ENCODE results near the gene DNA2. TPM values are rescaled to one million over a fixed set of nuclear protein-coding genes. Genes with fewer than 3 reads are reported as not detected.
"Not testable (repeated sequence)": the region's sequence is repeated elsewhere in the genome, so short reads cannot be mapped to it uniquely, and the experiment has no call there.

DNA2 gene, protein sequence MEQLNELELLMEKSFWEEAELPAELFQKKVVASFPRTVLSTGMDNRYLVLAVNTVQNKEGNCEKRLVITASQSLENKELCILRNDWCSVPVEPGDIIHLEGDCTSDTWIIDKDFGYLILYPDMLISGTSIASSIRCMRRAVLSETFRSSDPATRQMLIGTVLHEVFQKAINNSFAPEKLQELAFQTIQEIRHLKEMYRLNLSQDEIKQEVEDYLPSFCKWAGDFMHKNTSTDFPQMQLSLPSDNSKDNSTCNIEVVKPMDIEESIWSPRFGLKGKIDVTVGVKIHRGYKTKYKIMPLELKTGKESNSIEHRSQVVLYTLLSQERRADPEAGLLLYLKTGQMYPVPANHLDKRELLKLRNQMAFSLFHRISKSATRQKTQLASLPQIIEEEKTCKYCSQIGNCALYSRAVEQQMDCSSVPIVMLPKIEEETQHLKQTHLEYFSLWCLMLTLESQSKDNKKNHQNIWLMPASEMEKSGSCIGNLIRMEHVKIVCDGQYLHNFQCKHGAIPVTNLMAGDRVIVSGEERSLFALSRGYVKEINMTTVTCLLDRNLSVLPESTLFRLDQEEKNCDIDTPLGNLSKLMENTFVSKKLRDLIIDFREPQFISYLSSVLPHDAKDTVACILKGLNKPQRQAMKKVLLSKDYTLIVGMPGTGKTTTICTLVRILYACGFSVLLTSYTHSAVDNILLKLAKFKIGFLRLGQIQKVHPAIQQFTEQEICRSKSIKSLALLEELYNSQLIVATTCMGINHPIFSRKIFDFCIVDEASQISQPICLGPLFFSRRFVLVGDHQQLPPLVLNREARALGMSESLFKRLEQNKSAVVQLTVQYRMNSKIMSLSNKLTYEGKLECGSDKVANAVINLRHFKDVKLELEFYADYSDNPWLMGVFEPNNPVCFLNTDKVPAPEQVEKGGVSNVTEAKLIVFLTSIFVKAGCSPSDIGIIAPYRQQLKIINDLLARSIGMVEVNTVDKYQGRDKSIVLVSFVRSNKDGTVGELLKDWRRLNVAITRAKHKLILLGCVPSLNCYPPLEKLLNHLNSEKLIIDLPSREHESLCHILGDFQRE
- total RNA-seq, result 10 to 100 TPM; 45.7 to 49.7 TPM

DNA sequence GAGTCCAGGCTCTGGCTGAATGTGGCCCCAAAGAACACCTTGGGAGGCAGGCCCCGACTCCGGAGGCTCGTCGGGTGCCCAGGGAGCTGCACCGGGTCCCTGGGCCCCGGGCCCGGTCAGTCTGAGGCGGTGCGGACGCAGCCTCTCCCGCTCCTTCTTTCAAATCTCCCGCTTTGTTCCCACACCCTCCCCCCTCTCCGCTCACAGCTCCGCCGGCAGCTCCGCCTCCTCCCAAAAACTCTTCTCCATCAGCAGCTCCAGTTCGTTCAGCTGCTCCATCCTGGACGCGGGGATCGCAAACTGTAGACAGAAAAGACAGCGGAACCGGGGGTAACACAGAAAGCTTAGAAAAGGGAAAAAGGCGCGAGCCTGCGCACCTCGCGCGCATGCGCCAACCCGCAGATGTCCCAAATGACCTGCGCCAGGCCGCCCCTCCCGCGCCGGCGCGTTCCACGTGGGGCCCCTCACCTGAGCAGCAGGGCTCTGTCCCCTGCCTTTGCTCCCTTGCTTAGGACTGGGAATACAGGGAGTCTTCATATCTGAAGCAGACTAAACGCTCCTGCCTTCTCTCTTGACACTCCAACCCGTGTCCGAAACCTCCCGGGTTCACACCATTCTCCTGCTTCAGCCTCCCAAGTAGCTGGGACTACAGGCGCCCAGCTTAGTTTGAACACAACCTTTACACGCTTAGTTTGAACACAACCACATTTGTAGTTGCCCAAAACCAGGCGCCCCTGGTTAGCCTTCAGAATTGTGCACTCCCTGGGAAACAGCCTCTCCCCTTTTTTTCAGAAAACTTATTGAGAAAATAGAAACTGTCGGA, at the start of gene DNA2:
DNA2 (minus strand) TSS at position 388 of the 823 bp plus-strand sequence; CDS start at position 279, 109 bp downstream.
- ChIA-PET CTCF (no interaction called here), POLR2A (interaction anchor here (0.6 kb wide), 1 partner anchor 100 kb away, joined by 4 read pairs; no protein-coding TSS in a partner anchor)

DNA sequence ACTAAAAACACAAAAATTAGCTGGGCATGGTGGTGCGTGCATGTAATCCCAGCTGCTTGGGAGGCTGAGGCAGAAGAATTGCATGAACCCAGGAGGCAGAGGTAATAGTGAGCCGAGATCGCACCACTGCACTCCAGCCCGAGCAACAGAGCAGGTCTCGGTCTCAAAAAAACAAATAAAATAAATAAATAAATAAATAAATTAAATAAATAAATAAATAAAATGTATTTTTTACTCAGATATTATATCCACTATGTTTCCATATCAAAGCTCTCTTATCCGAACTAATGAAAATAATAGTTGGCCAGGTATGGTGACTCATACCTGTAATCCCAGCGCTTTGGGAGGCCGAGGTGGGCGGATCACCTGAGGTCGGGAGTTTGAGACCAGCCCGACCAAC, 46.8 kb upstream of the DNA2 start:
- CTCF ChIA-PET, POLR2A ChIA-PET: not testable (repeated sequence)

DNA sequence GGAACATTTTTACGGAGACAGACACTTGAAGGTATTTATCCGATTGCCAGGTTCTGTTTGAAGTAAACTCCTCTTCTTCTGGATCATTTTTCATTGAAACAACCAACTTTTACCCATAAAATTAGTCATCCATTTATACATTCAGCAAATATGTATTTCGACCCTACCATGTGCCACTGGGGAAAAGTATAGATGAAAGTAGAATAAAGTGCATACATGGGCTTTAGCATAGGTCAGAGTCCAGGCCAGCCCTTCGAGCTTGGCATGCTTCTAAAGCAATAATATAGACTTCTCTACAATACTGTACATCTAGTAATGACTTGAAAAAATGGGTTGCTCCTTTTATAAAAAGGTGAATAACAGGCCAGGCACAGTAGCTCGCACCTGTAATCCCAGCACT, 45.4 kb upstream of the DNA2 start:
- ChIA-PET CTCF (no interaction called here), POLR2A (no interaction called here)

DNA sequence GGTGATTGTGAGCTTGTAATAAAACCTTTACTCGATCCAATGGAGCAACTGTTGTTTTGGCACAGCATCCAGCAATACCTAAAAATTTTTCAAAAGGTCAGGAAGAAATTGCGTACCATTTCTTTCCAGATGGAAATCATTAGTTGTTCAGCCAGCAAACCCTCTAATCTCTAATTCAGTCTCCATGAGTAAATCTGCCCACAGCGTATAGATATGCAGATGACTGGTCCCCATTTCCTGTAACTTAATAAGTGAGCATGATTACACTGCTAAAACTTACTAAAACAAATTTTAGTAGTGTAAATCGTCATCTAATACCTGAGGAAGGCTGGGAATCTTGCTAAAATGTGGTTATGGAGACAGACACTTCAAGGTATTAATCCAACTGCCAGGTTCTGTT, 45.0 kb upstream of the DNA2 start:
- POLR2A ChIA-PET, result no interaction called here
- CTCF ChIA-PET, result interaction anchor here (0.6 kb wide), 1 partner anchor 22 kb away, joined by 3 read pairs; no protein-coding TSS in a partner anchor

DNA sequence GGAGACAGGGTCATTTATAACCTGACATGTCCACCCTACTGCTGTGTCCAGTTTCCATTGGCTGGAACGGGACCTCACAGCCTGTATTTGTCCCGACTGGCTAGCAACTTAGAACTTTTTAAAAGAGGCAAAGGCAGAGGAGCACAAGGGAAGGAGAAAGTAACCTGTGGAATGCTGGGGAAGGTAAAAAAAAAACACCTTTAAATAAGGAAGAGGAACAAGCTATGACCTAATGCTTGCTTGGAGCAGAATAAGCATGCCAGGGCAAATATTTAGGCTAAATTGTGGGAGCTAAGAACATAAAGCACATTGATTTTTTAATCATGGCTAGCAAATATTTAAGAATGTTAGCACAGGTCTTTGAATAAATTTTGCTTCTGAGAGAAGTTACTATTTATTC, 44.4 kb upstream of the DNA2 start:
- CTCF ChIA-PET, result interaction anchor here (0.6 kb wide), 1 partner anchor 22 kb away, joined by 3 read pairs; no protein-coding TSS in a partner anchor

DNA sequence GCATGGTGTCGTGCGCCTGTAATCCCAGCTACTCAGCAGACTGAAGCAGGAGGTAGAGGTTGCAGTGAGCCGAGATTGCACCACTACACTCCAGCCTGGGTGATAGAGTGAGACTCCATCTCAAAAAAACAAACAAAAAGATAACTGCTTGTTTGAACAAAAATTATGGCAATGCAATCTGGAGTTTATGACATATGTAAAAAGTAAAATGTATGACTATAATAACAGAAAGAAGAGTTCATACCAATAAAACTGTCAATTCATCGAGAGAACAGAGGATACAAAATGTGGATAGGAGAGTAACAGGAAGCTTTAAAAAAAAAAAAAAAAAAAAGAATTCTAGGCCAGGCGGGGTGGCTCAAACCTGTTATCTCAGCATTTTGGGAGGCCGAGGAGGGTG, 36.3 kb upstream of the DNA2 start:
- ChIA-PET POLR2A (no interaction called here), CTCF (no interaction called here)

More for the DNA sequence above, 44.4 kb upstream of the DNA2 start:
- POLR2A ChIA-PET, result not testable (repeated sequence)

DNA sequence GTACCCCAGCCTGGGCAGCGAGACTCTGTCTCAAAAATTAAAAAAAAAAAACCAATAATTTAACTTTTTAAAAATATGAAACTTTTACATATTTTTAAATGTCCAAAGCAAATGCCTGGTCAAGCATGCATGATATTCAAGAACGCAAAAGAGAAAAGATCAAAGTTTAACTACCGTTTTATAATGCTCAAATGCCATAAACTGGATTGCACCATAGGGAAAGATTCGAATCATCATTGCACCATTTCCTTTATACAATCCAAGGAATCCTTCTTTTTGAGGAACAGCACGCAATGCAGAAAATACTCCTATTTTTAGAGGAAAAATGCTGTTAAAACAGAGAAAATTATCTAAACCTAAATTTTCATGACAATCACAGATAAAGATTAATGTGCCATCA, 34.6 kb upstream of the DNA2 start:
- POLR2A ChIA-PET, result no interaction called here
- CTCF ChIA-PET, result no interaction called here

DNA sequence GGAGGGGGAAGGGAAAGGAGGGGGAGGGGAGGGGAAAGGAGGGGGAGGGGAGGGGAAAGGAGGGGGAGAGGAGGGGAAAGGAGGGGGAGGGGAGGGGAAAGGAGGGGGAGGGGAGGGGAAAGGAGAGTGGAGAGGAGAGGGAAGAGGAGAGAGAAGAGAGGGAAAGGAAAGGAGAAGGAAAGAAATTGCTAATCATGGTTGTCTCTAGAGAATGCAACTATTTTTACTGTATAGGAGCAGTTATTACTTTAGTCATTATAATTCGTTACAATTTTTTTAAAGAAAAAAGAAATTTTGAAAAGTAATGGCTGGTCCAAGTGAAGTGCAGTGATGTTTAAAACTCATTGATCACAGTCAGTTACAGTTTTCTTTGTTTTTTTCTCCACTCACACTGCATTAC, 31.1 kb upstream of the DNA2 start:
- CTCF ChIA-PET, result no interaction called here

DNA sequence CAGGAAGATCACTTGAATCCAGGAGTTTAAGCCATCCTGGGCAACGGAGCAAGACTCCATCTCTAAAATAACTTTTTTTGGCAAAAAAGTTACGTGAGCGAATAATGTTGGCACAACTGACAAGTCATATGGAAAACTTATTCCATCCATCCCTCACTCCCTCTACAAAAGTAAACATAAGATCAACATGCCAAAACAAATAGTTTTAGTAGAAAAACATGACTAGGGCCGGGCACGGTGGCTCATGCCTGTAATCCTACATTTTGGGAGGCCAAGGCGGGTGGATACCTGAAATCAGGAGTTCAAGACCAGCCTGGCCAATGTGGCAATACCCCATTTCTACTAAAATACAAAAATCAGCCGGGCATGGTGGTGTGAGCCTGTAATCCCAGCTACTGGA, 29.9 kb upstream of the DNA2 start:
- POLR2A ChIA-PET, result no interaction called here
- CTCF ChIA-PET, result no interaction called here

More for the DNA sequence above, 31.1 kb upstream of the DNA2 start:
- POLR2A ChIA-PET, result no interaction called here

DNA sequence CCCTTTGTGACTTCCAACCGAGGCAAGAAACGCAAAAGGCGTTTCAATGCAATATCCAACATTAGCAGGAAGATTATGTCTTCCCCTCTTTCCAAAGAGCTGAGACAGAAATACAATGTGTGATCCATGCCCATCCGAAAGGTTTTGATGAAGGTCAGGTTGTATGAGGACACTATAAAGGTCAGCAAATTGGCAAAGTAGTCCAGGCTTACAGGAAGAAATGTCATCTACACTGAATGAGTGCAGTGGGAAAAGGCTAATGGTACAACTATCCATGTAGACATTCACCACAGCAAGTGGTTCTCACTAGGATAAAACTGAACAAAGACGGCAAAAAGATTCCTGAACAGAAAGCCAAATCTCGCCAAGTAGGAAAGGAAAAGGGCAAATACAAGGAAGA, 27.8 kb upstream of the DNA2 start:
- ChIA-PET POLR2A (no interaction called here), CTCF (interaction anchor here (0.6 kb wide), 1 partner anchor 416 kb away, joined by 3 read pairs; no protein-coding TSS in a partner anchor)

DNA sequence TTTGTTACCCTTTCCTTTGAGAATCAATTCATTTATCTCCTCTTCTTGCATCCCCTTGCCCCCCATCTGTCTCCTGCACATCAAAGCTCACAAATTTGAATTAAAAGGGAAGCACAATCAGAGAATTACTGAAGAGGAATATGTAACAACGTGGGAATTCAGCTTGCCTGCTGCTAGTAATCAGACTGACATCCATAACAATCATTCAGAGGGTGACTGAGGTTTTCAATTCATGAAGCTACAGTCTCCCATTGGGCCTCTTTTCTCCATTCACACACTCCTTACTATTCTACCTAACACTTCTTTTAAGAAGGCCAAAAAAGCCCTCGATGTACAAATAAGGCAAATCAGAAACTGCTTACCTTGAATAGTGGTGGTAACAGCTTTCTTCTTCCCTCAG, 24.3 kb upstream of the DNA2 start:
- POLR2A ChIA-PET, result no interaction called here
- CTCF ChIA-PET, result interaction anchor here (0.7 kb wide), 1 partner anchor 115 kb away, joined by 3 read pairs; no protein-coding TSS in a partner anchor

DNA sequence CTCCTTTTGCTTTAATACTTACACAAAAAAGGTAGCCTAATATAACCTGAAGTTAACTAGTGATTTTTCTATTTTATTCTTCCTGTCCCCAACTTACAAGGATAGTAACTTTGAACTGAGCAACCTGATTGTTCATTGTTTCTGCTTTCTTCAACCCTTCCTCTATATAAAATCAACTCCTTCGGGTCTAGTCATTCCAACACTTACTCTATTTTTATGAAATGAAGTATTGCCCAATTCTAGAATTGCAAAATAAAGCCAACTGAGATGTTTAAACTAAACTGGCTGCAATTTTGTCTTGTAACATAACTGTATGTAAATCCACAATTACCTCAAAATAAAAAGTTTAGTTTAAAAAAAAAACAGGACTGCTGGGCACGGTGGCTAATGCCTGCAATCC, 20.3 kb upstream of the DNA2 start:
- ChIA-PET POLR2A (no interaction called here), CTCF (no interaction called here)

DNA sequence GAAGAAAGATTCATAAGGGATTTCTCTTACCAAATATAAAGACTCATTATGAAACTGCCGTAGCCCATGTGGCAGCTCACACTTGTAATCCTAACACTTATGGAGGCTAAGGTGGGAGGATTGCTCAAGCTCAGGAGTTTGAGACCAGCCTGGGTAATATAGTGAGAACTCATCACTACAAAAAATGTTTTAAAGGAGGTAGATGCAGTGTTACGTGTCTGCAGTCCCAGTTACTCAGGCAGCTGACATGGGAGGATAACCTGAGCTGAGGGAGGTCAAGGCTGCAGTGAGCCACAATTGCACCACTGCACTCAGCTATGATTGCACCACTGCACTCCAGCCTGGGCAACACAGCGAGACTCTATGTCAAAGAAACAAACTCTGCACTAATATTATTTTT, 18.1 kb upstream of the DNA2 start:
- ChIA-PET POLR2A (interaction anchor here (0.7 kb wide), 1 partner anchor 70 kb away, joined by 5 read pairs; the partner anchor contains the start of gene TET1), CTCF (no interaction called here)

DNA sequence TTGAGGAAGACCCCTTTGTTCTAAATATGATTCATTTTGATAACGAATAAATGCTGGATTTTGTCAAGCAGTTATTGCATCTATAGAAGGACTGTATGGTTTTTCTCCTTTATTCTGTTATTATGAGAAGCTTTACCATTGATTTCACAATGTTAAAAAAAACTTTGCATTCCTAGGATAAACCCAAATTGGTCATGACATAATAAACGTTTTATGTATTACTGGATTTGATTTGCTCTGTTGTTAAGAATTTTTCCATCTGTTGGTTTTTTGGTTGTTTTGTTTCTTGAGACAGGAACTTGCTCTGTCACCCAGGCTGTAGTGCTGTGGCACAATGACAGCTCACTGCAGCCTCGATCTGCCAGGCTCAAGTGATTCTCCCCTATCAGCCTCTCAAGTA, 2.2 kb upstream of the DNA2 start:
- POLR2A ChIA-PET, result no interaction called here
- CTCF ChIA-PET, result no interaction called here

DNA sequence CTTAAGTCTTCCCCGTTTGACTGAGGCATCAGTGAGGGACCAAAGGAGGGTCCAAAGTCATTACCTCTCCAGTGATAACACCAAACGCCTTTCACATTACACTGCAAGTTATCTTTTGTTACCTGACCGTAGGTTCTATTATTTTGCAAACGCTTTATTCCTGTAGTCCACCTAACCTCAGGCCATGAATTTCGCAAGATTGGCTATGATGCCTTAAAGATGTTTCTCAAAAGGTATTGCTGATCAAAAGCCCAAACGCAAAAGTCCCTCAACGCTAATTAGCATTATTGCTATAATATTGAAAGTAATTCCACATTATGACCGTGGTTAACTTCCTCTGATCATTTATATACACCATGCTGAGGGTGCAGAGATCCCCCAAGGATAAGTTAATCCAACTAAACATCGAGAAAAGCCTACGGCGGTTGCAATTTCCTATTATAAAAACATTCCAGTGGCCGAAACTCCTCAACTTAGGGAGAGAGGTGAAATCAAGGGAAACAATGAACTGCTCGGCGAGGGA, 649 bp downstream of the DNA2 start:
- ChIA-PET CTCF (no interaction called here), POLR2A (no interaction called here)

DNA sequence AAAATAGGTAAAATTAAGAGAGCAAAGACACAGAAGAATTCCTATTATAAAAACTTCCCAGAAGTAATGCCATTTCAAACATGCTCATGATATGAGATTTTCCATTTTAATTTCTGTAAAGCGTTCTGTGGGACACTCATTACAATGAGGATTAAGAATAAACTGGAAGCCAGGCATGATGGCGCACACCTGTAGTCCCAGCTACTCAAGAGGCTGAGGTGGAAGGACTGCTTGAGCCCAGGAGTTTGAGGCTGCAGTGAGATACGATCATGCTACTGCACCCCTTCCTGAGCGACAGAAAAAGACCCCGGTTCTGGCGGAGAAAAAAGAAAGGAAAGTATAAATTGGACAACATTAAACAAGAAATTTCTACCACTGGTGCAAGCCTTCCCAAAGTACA, 1.5 kb downstream of the DNA2 start:
- ChIA-PET POLR2A (no interaction called here), CTCF (no interaction called here)

DNA sequence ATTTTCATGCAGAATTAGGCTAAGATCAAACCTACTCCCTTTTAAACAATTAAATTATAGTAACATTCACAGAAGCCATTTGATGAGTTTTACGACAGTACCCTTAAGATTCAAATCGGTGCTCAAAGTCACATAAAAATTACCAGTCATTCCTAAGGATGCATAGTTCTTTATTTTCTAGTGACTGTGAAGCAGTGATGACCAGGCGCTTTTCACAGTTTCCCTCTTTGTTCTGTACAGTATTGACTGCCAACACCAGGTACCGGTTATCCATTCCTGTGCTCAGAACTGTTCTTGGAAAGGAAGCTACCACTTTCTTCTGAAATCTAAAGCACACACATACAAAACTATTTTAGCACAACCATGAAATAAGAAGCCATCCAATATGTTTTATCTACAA, 1.9 kb downstream of the DNA2 start:
- ChIA-PET CTCF (no interaction called here), POLR2A (no interaction called here)

DNA sequence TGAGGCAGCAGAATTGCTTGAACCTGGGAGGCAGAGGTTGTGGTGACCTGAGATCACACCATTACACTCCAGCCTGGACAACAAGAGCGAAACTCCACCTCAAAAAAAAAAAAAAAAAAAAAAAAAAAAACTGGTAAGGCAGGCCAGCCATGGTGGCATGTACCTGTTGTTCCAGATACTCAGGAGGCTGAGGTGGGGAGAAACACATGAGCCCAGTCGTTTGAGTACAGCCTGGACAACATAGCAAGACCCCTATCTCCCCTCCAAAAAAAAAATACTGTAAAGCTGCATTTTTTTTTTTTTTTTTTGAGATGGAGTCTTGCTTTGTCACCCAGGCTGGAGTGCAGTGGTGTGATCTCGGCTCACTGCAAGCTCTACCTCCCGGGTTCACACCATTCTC, 7.0 kb downstream of the DNA2 start:
- CTCF ChIA-PET, result interaction anchor here (0.7 to 0.8 kb wide), 2 partner anchors 43 to 377 kb away, joined by 5 read pairs; no protein-coding TSS in a partner anchor
- POLR2A ChIA-PET, result interaction anchor here (0.6 kb wide), 1 partner anchor 26 kb away, joined by 4 read pairs; no protein-coding TSS in a partner anchor

DNA sequence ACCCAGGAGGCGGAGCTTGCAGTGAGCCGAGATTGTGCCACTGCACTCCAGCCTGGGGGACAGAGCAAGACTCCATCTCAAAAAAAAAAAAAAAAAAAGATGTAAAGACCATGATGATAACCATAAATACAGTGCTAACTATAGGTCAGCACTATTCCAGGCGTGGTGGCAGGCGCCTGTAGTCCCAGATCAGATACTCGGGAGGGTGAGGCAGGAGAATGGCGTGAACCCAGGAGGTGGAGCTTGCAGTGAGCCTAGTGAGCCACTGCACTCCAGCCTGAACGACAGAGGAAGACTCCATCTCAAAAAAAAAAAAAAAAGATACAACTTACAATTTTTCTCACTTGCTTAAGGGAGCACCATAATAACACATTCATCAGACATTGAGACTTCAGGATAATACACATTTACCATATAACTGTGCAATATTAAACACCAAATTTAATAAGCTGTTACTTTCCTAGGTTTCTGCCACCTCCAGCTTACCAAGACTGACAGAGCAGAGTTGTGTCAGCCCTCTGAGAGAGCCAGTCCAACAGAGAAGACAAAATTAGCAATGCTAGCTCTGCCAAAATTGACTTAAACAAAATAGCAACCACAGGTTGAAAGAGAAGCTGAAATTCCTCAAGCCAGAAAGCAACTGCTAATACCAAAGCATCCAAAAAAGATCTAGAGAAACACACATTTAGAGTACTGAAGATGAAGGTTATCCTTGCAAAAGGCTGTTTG, 8.2 kb downstream of the DNA2 start:
- ChIA-PET CTCF (interaction anchor here (0.7 kb wide), 1 partner anchor 100 kb away, joined by 3 read pairs; no protein-coding TSS in a partner anchor), POLR2A (no interaction called here)
